LHCN-M2 (cell line): ENCODE data around the gene PDIA6. TPM values are rescaled to one million over a fixed set of nuclear protein-coding genes. Genes with fewer than 3 reads are reported as not detected.
"Not testable (repeated sequence)": the region's sequence is repeated elsewhere in the genome, so short reads cannot be mapped to it uniquely, and the experiment has no call there.

ENCODE experiments used
- DNase-seq: peaks from one replicate; pipeline ENCODE4 v3.0.0-alpha.2; 2012; ENCODE audit warnings: low read depth
- total RNA-seq: library from RNA; depleted of rRNA; stranded (reverse); fragments of >200 nt; gene quantifications from 2 replicates; pipeline ENCODE4 v1.2.3, GENCODE V29; 2014

Gene PDIA6
- total RNA-seq, 1 experiment from 2014 or later = 256 TPM

DNA sequence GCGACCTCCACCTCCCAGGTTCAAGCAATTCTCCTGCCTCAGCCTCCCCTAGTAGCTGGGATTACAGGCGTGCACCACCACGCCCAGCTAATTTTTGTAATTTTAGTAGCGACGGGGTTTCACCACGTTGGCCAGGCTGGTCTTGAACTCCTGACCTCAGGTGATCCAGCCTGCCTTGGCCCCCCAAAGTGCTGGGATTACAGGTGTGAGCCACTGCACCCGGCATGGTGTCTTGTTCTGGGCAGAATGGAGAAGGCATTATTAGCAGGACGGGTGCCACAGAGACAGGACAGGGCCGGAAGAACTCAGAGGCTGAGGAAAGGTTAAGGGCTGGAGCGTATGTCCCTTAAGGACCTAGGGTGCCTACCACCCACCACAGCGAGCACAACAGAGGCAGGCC is 31.8 kb downstream of the PDIA6 start:
- DNase-seq = not testable (repeated sequence)

DNA sequence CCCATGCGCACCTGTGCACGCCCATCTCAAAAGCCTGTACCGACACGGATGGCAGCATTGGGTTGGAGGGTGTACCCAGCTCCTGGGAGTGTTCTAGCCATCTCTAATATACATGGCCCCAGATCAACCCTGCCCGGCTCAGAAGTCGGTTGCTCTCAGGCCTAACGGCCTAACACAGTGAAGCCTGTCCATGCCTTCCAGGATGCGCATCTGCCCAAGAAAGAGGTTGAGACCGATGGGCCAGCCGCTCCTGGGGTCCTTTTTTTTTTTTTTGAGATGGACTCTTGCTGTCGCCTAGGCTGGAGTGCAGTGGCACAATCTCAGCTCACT is 32.1 kb downstream of the PDIA6 start:
- no peak for DNase-seq

DNA sequence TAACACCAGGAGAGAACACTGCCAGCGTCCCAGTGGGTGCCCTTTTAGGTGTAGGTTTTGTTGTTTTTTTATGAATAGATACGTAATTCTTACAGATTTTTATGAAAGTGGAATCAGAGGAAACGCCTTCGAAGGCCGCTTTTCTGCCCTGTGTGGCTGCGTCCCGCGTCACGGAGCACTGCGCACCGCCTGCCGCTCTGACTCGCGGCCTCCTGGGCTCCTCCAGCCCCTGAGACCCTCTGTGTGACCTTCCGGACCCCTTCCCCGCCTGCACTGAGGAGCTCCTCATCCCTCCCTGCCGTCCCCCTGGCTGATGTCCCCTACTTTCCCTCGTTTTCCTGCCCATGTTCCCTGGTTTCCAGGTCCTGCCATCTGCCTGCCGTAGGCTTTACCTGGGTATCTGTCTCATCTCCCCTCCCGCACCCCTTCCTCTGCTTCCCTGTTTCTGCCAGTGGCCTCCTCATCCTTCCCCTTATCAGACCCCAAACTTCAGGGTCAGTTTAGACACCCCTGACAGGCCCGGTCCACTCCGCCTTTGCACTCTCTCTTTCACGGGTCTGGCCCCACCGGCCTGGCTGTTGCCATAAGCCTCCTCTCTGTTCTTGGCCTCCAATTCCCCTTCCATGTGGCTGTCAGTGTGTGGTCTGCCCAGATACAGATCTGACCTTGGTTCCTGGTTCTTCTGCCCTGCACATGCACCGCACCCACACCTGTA is 32.7 kb downstream of the PDIA6 start:
- no peak for DNase-seq

DNA sequence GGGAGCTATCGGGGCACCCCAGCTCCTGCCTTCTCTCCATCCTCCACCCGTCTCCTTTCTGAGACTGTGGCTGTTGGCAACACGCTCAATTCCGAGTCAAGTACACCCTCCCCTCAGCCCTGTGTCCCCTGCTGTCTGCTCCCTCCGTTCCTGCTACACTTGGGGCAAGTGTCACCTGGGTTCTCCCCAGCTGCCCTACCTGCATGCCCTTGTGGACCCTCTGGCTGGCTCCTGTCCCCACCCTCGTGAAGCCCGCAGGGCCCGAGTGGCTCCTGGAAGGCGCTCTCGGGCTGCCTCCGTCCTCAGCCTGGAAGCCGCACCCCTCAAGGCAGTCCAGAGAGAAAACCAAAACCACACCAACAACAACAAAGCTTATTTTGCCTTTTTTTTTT is 33.9 kb downstream of the PDIA6 start:
- DNase-seq = no peak

DNA sequence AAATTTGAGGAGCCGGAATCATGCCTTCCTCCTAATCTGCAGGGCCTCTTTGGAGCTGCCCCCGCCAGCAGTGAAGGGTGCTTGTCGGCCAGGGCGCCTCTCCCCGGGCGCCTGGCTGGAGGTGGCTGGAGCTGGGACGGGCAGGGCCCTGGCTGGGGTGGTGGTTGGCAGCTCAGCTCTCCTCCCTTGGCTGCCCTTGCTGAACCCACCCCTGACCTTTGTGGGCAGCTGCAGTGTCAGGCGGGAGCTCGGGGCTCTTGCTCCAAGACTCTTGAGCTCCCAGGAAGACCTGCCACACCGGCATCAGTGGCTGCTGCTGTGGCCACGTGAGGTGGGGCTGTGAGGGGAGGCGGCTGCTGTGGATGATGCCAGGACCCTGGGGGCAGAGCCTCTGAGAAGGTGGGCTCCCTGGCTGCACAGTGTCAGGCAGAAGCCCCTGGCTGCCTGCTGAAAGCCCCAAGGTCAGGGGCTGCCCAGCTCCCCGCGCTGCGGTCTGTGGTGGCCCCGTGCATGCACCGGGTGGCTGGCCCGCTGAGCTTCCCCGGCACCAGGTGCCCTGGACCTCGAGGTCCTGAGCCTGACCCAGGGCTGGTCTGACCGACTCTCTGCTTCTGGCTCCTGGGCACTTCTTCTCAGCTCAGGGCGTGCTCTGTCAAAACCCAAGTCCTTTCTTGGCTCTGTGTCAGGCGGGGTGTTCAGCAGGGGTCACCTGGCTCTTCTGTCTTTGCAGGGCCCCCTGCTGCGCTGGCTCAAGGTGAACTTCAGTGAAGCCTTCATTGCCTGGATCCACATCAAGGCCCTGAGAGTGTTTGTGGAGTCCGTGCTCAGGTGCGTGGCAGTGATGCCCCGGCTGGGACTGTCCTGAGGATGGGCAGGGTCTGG is 34.5 kb downstream of the PDIA6 start:
- DNase-seq = no peak

DNA sequence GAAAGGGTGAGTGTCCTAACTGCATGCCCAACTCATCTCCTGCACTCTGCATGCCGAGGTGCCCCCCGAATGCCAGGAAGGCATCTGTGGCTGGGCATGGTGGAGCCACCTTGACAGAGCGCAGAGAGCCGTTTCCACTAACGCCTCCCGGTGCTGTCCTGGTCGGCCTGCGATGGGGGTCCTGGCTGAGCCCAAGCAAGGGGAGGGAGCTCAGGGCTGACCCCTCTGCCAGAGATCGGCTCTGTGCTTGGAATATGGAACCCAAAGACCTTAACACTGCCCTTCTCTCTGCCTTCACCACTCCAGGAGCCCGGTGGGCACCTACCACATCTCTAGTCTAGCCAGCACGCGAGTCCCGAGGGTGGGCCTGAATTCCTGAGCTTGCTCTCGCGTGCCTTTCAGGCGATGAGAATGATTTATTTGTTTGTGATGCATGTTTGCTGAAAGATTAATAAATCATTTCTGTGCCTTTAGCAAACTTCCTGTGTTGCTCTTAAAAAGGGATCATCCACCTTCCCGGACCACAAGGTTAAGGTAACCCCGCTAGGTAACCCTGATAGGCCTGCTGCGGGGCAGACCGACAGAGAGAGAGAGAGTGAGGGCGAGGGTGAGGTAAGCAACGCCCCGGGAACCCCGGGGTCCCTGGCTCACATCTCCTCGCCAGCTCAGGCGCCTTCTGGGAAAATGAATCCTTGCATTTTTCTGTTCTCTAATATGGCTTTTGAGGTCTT is 35.3 kb downstream of the PDIA6 start:
- DNase-seq = no peak

DNA sequence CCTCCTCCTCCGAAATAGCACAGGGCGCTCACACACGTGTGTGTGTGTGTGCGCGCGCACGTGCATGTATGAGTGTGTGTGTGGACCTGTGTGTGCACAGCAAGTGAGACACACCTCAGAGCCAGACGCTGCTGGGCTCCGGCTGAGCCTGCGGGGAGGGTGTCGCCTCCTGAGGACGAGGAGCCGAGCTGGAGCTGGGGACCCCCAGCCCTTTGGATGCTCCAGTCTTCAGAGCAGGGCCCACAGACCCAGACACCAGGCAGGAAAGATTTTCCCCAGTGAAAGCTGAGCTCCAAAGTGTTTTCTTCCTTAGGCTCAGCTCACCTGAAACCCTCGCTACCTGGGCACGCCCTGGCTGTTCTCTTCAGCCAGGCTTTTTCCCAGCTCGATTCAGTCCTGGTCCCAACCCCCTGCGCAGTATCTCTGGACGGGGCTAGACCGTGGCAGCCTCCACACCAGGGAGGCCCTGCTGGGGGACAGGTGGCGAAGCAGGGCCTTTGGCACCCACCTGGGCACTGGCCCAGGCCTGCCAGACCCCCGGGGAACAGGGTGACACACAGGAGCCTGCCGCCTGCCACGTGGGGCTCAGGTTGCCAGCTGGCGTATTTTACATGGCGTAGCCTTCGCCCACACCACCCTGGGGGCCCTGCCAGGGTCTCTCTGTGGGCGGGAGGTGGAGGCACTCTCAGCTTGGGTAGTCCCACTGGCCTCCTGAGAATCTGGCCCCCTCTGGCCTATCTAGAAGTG is 36.2 kb downstream of the PDIA6 start:
- no peak for DNase-seq

DNA sequence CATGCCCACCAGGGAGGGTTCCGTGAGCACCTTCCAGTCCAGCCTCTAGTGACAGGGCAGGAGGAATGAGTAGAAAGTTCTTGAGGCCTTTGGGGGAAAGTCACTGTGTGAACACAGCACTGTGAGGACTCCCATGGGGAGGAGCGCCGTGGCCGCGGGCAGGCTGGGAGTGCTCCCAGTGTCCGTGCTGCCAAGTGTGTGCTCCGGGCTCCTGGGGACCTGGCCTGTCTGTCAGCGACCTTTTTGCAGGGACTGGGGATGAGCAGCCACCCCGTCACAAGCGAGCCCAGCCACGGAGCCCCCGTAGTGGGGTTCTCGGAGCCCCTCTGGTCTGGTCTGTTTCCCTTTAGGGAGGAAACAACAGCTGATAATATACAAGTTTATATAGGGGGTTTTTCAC is 36.8 kb downstream of the PDIA6 start:
- no peak for DNase-seq

DNA sequence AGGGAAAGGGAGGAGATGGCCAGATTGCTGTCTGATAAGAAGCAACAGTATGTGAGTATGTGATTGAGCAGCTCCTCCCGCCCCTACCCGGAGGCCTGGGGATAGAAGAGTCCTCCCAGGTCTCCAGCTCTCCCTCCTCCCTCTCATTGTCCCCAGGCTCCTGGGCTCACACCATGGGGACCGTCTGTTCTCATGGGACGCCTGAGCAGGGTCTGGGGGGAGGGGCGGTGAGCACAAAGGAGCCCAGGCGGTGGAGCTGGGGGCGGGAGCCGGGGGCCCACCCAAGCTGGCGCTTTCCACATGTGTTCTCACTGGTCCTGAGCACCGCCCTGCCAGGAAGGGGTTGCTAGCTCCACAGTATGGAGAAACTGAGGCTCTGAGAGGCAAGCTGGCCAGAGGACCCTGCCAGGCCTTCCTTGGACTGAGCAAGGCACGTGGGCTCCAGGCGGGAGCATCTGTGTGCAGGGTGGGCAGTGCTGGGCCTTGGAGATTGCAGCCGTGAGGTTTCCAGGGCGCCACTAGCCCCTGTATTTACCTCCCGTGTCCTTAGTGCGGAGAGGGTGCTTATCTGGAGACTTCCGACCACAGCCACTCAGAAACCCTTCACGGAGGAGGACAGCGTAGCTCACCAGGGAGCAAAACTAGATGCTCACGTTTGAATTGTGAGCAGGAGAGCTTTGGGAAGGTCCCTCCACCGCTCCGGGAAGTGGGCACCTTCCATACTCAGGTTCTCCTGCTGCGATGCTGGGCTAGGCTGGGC is 37.4 kb downstream of the PDIA6 start:
- DNase-seq = no peak

DNA sequence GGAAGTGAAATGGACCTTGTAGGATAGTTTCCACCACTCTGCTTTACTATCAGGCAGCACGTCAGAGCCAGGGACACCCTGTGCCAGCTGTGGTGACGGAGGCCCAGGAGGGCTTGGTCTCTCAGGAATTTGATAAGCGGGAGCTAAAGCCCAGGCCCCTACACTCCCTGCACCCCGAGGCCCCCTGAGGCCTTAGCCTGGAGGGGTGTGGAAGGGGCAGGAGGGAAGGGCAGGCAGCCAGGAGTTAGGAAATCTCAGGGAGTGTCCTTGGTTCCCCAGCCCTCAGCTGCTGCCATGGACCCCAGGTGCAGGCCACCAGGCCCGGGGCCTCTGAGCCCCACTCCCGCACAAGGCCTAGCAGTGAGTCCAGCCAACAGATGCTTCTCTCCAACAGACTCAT is 38.2 kb downstream of the PDIA6 start:
- DNase-seq = no peak

DNA sequence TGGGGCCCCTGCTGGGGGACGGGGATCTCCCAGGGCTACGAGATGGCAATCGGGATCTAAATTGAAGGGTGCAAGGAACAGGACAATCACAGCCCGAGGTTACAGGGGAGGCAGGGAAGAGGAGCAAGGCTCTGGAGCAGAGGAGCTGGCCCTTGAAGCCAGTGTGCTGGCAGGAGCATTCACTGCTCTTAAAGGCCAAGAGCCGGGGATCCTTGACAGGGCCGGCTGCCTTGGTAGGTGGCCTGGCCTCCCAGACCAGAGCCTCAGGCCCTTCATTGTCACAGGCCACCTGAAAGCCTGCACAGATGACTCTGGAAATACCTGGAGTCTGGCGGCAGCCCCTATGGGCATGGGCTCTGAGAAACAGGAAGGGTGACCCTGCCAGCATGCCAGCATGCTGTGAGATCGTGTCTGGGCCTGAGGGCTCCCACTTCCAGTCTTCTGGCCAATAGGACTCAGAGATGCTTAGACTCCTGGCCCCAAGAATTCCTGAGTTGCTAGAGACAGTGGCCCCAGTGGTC is 38.7 kb downstream of the PDIA6 start:
- no peak for DNase-seq

DNA sequence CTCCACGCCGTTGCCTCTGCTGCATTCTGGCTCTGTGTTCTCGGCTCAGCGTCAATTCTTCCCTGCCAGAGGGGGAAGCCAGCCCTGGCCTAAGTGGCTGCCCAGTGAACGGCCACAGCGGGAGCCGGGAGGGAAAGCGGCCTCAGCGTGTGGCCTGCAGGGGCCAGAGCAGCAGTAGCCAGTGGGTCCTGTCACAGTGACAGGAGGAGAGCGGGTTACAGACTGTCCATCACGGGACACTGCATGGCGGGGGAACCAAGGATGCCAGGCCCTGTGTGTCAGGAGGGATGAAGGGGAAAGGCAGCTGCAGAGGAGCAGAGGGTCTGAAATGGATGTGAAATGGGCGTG is 39.7 kb downstream of the PDIA6 start:
- no peak for DNase-seq

DNA sequence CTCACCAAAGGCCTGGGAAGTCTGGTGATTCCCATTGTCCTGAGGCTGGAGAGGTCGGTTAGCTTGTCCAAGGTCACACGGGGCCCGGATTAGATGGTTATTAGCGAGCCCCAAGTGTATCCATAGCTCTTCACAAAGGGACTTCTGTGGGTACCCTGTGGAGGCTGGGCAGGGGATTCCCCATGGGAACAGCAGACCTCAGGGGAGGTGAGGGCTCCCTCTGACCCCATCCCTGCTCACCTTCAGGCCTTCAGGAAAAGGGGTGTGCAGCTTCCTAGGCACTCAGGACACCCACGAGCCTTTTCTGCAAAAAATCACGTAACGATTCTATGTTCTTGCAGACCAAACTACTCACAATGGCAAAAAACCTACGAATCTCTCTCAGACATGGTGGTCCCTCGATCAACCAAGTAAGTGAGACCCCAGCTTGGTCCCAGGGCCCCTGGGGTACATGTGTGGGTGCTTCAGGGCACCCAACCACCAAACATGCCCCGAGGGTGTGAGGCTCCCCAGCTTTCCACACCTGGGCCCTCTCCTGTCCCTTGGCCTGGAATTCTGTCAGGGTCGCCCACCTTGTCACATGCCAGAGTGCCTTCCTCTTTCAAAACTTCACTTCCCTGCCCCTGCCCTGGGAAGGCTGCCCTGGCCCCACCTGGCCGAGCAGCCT is 40.3 kb downstream of the PDIA6 start:
- DNase-seq = no peak

DNA sequence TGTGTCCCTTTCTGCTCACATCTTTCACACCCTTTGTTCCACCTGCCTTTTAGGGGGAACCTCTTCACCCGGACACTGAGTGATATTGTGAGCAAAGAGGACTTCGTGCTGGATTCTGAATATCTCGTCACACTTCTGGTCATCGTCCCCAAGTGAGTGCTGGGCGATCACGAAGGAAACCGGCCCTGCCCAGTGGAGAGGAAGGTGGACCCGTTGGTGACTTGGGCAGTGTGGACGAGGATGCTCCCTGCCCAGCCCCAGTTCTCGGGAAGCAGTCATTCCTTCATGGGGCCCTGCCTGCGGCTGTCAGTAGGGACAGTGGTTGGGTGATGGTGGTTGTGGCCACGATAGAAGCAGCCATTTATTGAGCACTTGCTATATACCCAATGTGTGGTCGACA is 40.8 kb downstream of the PDIA6 start:
- no peak for DNase-seq

DNA sequence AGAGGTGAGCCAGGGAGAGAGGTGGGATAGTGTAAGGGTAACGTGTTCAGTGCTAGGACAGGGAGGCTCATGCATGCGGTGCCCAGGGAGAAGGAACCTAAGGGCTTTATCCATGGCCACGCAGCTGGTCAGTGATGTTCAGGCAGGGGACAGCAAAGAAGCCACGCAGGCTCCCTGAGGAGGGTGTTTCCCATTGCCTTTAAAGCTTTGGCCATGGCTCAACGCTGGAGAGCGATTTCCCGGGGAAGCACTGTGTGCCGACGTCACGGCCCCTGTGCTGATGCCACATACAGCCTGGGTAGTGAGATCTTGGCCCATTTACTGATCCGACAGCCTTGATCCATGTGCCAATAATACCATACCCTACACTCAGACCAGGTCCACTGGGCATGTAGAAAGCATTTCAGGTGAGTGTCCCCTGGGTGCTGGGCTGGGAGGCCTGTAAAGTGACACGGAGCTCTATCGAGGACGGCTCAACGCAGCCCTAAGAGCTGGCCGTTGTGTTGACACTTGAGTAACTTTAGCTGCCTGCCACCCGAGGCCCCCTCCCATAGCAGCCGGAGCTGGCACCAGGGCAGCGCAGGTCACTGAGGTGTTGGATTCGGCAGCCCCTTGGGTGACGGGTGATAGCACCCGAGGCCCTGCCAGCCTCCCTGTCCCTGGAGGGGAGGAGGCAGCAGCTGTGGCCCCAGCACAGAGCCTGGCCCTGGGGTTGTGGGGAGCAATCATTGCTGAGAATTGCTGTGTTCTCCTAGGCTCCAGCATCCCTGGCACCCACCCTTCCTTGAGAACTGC is 41.4 kb downstream of the PDIA6 start:
- no peak for DNase-seq

DNA sequence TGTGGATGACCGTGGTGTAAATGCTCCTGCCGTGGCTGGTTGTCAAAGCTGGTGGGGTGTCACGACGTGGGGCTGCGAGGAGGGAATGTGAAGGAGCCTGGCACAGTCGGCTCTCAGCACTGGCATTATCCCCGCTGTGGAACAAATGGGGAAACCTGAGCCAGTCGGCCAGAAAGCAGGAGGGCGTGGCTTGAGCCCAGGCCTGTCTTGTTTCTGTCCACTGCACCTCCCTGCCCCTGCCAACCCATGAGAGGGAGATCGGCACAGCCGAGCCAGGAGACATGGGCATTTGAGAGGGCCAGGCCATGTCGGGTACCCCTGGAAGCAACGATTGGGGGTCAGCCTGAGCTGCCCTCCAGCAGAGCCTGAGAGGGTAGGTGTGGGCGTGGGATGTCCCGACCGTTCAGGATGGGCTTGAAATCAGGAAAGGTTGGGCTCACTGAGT is 44.5 kb downstream of the PDIA6 start:
- DNase-seq = peak; percentile 7

DNA sequence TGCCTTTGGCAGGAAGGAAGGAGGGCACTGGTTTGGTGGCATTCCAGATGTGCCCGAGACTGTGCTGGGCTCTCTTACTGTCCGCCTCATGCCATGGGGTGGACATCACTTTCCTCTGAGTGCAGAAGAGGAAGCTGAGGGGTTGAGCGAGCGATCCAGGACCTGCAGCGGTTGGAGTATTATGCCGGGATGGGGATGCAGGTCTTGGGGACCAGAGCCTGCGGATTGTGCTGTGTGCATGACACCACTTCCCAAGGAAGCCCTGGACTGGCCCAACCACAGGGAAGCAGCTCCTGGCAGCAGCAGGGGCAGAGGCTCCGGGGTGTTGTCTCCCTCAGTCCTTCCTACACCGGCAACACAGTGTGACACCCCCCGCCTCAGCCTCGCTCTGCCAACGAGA is 46.7 kb downstream of the PDIA6 start:
- DNase-seq = no peak

DNA sequence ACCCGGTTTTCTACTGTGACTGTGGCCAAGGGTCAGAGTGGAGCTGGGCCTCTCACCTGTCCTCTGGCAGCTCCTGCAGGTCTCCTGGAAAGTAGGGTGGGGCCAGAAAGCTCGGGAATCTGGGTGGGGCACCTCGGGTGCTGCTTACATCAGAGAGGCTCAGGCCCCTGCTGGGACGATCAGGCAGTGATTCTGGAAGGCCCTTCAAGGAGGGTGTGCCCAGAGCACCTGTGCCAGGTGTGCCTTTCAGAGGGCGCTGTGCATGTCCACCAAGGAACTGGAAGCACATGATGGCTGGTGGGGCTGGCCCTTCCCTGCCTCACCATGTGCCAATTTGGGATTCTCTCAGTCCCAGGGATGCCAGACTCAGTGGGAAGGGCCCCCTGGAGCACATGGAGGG is 47.1 kb downstream of the PDIA6 start:
- DNase-seq = no peak

DNA sequence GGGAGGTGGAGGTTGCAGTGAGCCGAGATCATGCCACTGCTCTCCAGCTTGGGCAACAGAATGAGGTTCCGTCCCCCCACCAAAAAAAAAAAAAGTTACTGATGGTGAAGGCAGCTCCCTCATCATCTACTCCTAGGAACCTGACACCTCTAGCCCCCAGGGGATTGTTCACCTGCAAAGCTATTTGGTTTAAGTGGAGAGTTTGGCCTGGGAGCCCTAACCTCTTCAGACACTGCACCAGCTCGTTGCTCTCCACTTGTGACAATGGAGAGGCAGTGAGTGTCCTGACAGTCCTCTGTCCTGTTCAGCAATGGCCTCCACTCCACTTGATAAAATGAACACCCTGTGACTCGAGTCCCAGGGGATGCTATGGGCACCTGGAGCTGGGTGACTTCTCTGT is 47.7 kb downstream of the PDIA6 start:
- no peak for DNase-seq
